Measurements from ENCODE around the gene RTN4RL2. TPM values are rescaled to one million over a fixed set of nuclear protein-coding genes. Genes with fewer than 3 reads are reported as not detected.

The RTN4RL2 gene
- polyA plus RNA-seq, 1 donor from 2014 or later: 0.66 TPM

- no peaks in the 10 kb centered on the region for H3K79me2 ChIP-seq (replicated peaks; ENCODE audit: insufficient read depth, low read length)
- H3K27ac ChIP-seq (ENCODE audit: low read length): no peak overlapping the region
- TF ChIP-seq TAF1 (IDR thresholded peaks at IDR 0.05; ENCODE audit: low read depth) (no peak), RAD21 (conservative IDR thresholded peaks at IDR 0.05) (no peak), EP300 (conservative IDR thresholded peaks at IDR 0.05; ENCODE audit: poor library complexity, severe bottlenecking) (no peak), SMC3 (conservative IDR thresholded peaks at IDR 0.05; ENCODE audit: poor library complexity) (no peak), REST (IDR thresholded peaks at IDR 0.05; ENCODE audit: borderline replicate concordance) (no peak), CTCF (IDR thresholded peaks at IDR 0.05; ENCODE audit: poor library complexity, severe bottlenecking) (no peak), EZH2 (IDR thresholded peaks at IDR 0.05; ENCODE audit: borderline replicate concordance, insufficient read depth, low read length, poor library complexity, severe bottlenecking) (no peak), MXI1 (conservative IDR thresholded peaks at IDR 0.05; ENCODE audit: poor library complexity, severe bottlenecking) (no peak), POLR2AphosphoS5 (IDR thresholded peaks at IDR 0.05) (no peak)
- H2AFZ ChIP-seq (ENCODE audit: low read depth, low read length): no peak overlapping the region
- no peaks in the 10 kb centered on the region for H4K20me1 ChIP-seq (ENCODE audit: insufficient read depth)
- no peaks in the 10 kb centered on the region for H3F3A ChIP-seq (ENCODE audit: insufficient read depth, low read length, poor library complexity, severe bottlenecking)
- no peaks in the 10 kb centered on the region for H3K9me3 ChIP-seq (ENCODE audit: low read length)
- H3K36me3 ChIP-seq (ENCODE audit: insufficient read depth, low read length): no peaks in the 10 kb centered on the region
- H3K9me2 ChIP-seq (ENCODE audit: insufficient read depth, low read length): no peaks in the 10 kb centered on the region
- H3K4me3 ChIP-seq (ENCODE audit: low read length): no peak overlapping the region
- H3K9ac ChIP-seq (ENCODE audit: low read length): no peak overlapping the region
- H3K4me2 ChIP-seq (ENCODE audit: low read length): no peak overlapping the region
- peaks cover 33% of the 10 kb centered on the region for H3K27me3 ChIP-seq (ENCODE audit: insufficient read depth, low read depth, low read length)
Measured at GRCh38 chr11:57485217-57485990, 25.1 kb downstream of the RTN4RL2 start.

- H3F3A ChIP-seq (ENCODE audit: insufficient read depth, low read length, poor library complexity, severe bottlenecking): no peaks in the 10 kb centered on the region
- H3K4me2 ChIP-seq (ENCODE audit: low read length): no peak overlapping the region
- H4K20me1 ChIP-seq (ENCODE audit: insufficient read depth): no peaks in the 10 kb centered on the region
- no peaks in the 10 kb centered on the region for H3K9me2 ChIP-seq (ENCODE audit: insufficient read depth, low read length)
- TF ChIP-seq TAF1 (IDR thresholded peaks at IDR 0.05; ENCODE audit: low read depth) (no peak), EZH2 (IDR thresholded peaks at IDR 0.05; ENCODE audit: borderline replicate concordance, insufficient read depth, low read length, poor library complexity, severe bottlenecking) (no peak), RAD21 (conservative IDR thresholded peaks at IDR 0.05) (no peak), POLR2AphosphoS5 (IDR thresholded peaks at IDR 0.05) (no peak), SMC3 (conservative IDR thresholded peaks at IDR 0.05; ENCODE audit: poor library complexity) (no peak), MXI1 (conservative IDR thresholded peaks at IDR 0.05; ENCODE audit: poor library complexity, severe bottlenecking) (no peak), EP300 (conservative IDR thresholded peaks at IDR 0.05; ENCODE audit: poor library complexity, severe bottlenecking) (no peak), REST (IDR thresholded peaks at IDR 0.05; ENCODE audit: borderline replicate concordance) (no peak)
- H2AFZ ChIP-seq (ENCODE audit: low read depth, low read length): no peak overlapping the region
- H3K9me3 ChIP-seq (ENCODE audit: low read length): no peaks in the 10 kb centered on the region
- H3K27me3 ChIP-seq (ENCODE audit: insufficient read depth, low read depth, low read length): peaks cover 17% of the 10 kb centered on the region
- H3K36me3 ChIP-seq (ENCODE audit: insufficient read depth, low read length): no peaks in the 10 kb centered on the region
- no peak overlapping the region for H3K4me3 ChIP-seq (ENCODE audit: low read length)
- no peak overlapping the region for H3K27ac ChIP-seq (ENCODE audit: low read length)
- H3K9ac ChIP-seq (ENCODE audit: low read length): no peak overlapping the region
- H3K79me2 ChIP-seq (replicated peaks; ENCODE audit: insufficient read depth, low read length): no peaks in the 10 kb centered on the region
Measured at GRCh38 chr11:57487021-57487778, 26.9 kb downstream of the RTN4RL2 start.
